Measurements from ENCODE around the gene MMP15. TPM values are rescaled to one million over a fixed set of nuclear protein-coding genes. Genes with fewer than 3 reads are reported as not detected.
"Not testable (repeated sequence)": the region's sequence is repeated elsewhere in the genome, so short reads cannot be mapped to it uniquely, and the experiment has no call there.

The MMP15 gene
- total and polyA plus RNA-seq, 4 donors, result 19.5 to 44.5 (median 29.4) TPM

GRCh38 chr16:58074657-58075056 is 49.1 kb downstream of the MMP15 start:
- Histone ChIP-seq H3K4me1 (ENCODE audit: control insufficient read depth in 5 of 5, insufficient read depth in 5 of 5, low read length in 5 of 5) (peaks cover 0 to 2% (median 0%) of the 10 kb centered on the region in 5 donors), H3K27me3 (ENCODE audit: control insufficient read depth in 3 of 3, insufficient read depth in 3 of 3, low read length in 2 of 3) (no peaks in the 10 kb centered on the region), H3K9ac (ENCODE audit: insufficient read depth in 1 of 2, low read length in 2 of 2) (no peak overlapping the region), H3K27ac (ENCODE audit: low read depth in 1 of 2, low read length in 1 of 2) (no peak overlapping the region), H3K9me3 (ENCODE audit: control insufficient read depth in 4 of 4, insufficient read depth in 3 of 4, low read length in 3 of 4) (no peaks in the 10 kb centered on the region), H3K36me3 (ENCODE audit: control insufficient read depth in 4 of 4, insufficient read depth in 4 of 4, low read length in 4 of 4) (no peaks in the 10 kb centered on the region), H3K4me3 (no peak overlapping the region)
- ATAC-seq (ENCODE audit: insufficient read depth, low FRiP score), result no peak
- no peak for TF ChIP-seq CTCF (IDR thresholded peaks at IDR 0.05; ENCODE audit: control extremely low read depth, extremely low read depth)
- DNase-seq, result no peak
- WGBS, 2 donors, result 87 to 97% methylated on average over 4 of the region's 4 CpGs

- ATAC-seq (ENCODE audit: insufficient read depth, low FRiP score) (no peak), DNase-seq (no peak)
- TF ChIP-seq CTCF (IDR thresholded peaks at IDR 0.05; ENCODE audit: control extremely low read depth, extremely low read depth), result no peak
- Histone ChIP-seq H3K4me1 (ENCODE audit: control insufficient read depth in 5 of 5, insufficient read depth in 5 of 5, low read length in 5 of 5) (peaks cover 0 to 4% (median 0%) of the 10 kb centered on the region in 5 donors), H3K9ac (ENCODE audit: insufficient read depth in 1 of 2, low read length in 2 of 2) (no peak overlapping the region), H3K27ac (ENCODE audit: low read depth in 1 of 2, low read length in 1 of 2) (no peak overlapping the region), H3K36me3 (ENCODE audit: control insufficient read depth in 4 of 4, insufficient read depth in 4 of 4, low read length in 4 of 4) (no peaks in the 10 kb centered on the region), H3K27me3 (ENCODE audit: control insufficient read depth in 3 of 3, insufficient read depth in 3 of 3, low read length in 2 of 3) (no peaks in the 10 kb centered on the region), H3K9me3 (ENCODE audit: control insufficient read depth in 4 of 4, insufficient read depth in 3 of 4, low read length in 3 of 4) (no peaks in the 10 kb centered on the region), H3K4me3 (no peak overlapping the region)
- WGBS, 2 donors, result 98 to 100% methylated on average over 1 of the region's 1 CpG
These were observed 51.0 kb downstream of the MMP15 start for GRCh38 chr16:58076514-58076913.

GRCh38 chr16:58077796-58078195 is 52.2 kb downstream of the MMP15 start:
- peaks cover 0 to 4% (median 0%) of the 10 kb centered on the region in 5 donors for H3K4me1 ChIP-seq (ENCODE audit: control insufficient read depth in 5 of 5, insufficient read depth in 5 of 5, low read length in 5 of 5)
- H3K27me3 ChIP-seq (ENCODE audit: control insufficient read depth in 3 of 3, insufficient read depth in 3 of 3, low read length in 2 of 3), result no peaks in the 10 kb centered on the region
- no peak overlapping the region for H3K27ac ChIP-seq (ENCODE audit: low read depth in 1 of 2, low read length in 1 of 2)
- H3K36me3 ChIP-seq (ENCODE audit: control insufficient read depth in 4 of 4, insufficient read depth in 4 of 4, low read length in 4 of 4), result no peaks in the 10 kb centered on the region
- H3K9ac ChIP-seq (ENCODE audit: insufficient read depth in 1 of 2, low read length in 2 of 2), result no peak overlapping the region
- WGBS, 2 donors, result 85 to 90% methylated on average over 8 of the region's 8 CpGs
- no peaks in the 10 kb centered on the region for H3K9me3 ChIP-seq (ENCODE audit: control insufficient read depth in 4 of 4, insufficient read depth in 3 of 4, low read length in 3 of 4)
- no peak for ATAC-seq (ENCODE audit: insufficient read depth, low FRiP score)
- no peak overlapping the region for H3K4me3 ChIP-seq
- no peak for DNase-seq
- TF ChIP-seq CTCF (IDR thresholded peaks at IDR 0.05; ENCODE audit: control extremely low read depth, extremely low read depth), result no peak

GRCh38 chr16:58080657-58081056 is 55.1 kb downstream of the MMP15 start:
- H3K9me3 ChIP-seq (ENCODE audit: control insufficient read depth in 4 of 4, insufficient read depth in 3 of 4, low read length in 3 of 4); H3K9ac ChIP-seq (ENCODE audit: insufficient read depth in 1 of 2, low read length in 2 of 2); H3K27me3 ChIP-seq (ENCODE audit: control insufficient read depth in 3 of 3, insufficient read depth in 3 of 3, low read length in 2 of 3); H3K4me1 ChIP-seq (ENCODE audit: control insufficient read depth in 5 of 5, insufficient read depth in 5 of 5, low read length in 5 of 5); DNase-seq; ATAC-seq (ENCODE audit: insufficient read depth, low FRiP score); H3K36me3 ChIP-seq (ENCODE audit: control insufficient read depth in 4 of 4, insufficient read depth in 4 of 4, low read length in 4 of 4); H3K4me3 ChIP-seq: not testable (repeated sequence)
- peak overlapping the region in 1 of 2 donors; percentile 65 for H3K27ac ChIP-seq (ENCODE audit: low read depth in 1 of 2, low read length in 1 of 2)
- 84 to 85% methylated on average over 5 of the region's 5 CpGs for WGBS, 2 donors

Measured in lung (tissue), 12 donors.